GM23338 (cell line): ENCODE results near the gene GPR35.

Source experiments
- CREB1 ChIP-seq: fragments of 250-450 bp; sonication (Bioruptor Pico); IDR thresholded peaks from 2 replicates; pipeline ENCODE4 v1.5.0; 2020; ENCODE audit warnings: low read depth, mild to moderate bottlenecking, moderate library complexity
- CTCF ChIP-seq, 2 experiments: fragments of 200-600 bp in 1 of 2; sonication (generic) in 1 of 2; conservative IDR thresholded peaks; 2 replicates each; pipeline versions ENCODE4 v1.5.1 to v1.6.1; 2016 to 2017; ENCODE audit warnings: antibody characterized with exemption in 2 of 2, low read depth in 2 of 2, mild to moderate bottlenecking in 2 of 2, moderate library complexity in 1 of 2
- ETS1 ChIP-seq: IDR thresholded peaks from 2 replicates; pipeline ENCODE4 v1.6.1; 2016; ENCODE audit warnings: antibody characterized with exemption
- EZH2 ChIP-seq: fragments of 200-600 bp; sonication (generic); IDR thresholded peaks from one replicate; pipeline ENCODE4 v1.8.0; 2017; ENCODE audit warnings: antibody characterized with exemption, mild to moderate bottlenecking, low read depth; ENCODE audit not compliant: unreplicated experiment
- EZH2phosphoT487 ChIP-seq: fragments of 200-600 bp; sonication (generic); IDR thresholded peaks from one replicate; pipeline ENCODE4 v1.8.1; 2018; ENCODE audit warnings: antibody characterized with exemption; ENCODE audit not compliant: unreplicated experiment
- JUNB ChIP-seq: IDR thresholded peaks from one replicate; pipeline ENCODE4 v1.6.1; 2016; ENCODE audit warnings: antibody characterized with exemption; ENCODE audit not compliant: unreplicated experiment
- NANOG ChIP-seq: IDR thresholded peaks from 2 replicates; pipeline ENCODE4 v1.6.1; 2016; ENCODE audit warnings: antibody characterized with exemption, borderline replicate concordance
- POLR2AphosphoS5 ChIP-seq: IDR thresholded peaks from 2 replicates; pipeline ENCODE4 v1.6.1; 2016; ENCODE audit warnings: antibody characterized with exemption, low read depth
- REST ChIP-seq: IDR thresholded peaks from one replicate; pipeline ENCODE4 v1.6.1; 2018; ENCODE audit warnings: antibody characterized with exemption; ENCODE audit not compliant: unreplicated experiment

- TF ChIP-seq CTCF (conservative IDR thresholded peaks at IDR 0.05; ENCODE audit: low read depth in 2 of 2) (no peak), POLR2AphosphoS5 (no peak), EZH2 (no peak), NANOG (no peak), REST (no peak), ETS1 (no peak), JUNB (no peak), EZH2phosphoT487 (no peak), CREB1 (no peak)
These were observed 41.5 kb upstream of the GPR35 start for GRCh38 chr2:240583774-240584173.
